Keratinocyte (primary cell): ENCODE data around the gene RHCE. TPM values are rescaled to one million over a fixed set of nuclear protein-coding genes. Genes with fewer than 3 reads are reported as not detected.
A peak's percentile ranks its signal among the peaks of the same experiment; 100 is the strongest.

Experiments used
- DNase-seq: peaks from one replicate; pipeline ENCODE4 v3.0.0-alpha.2; 2011; ENCODE audit warnings: low read depth, missing footprints, low spot score
- FAIRE-seq: peaks from 2 replicates; lab custom pipeline; 2011; peaks lifted over from hg19 to GRCh38; lab: Jason Lieb, UNC
- H2AFZ ChIP-seq: 2 replicates; pipeline ENCODE4 v1.6.0; 2012; ENCODE audit warnings: low read length, control low read depth, inconsistent platforms; ENCODE audit not compliant: control insufficient read depth
- H3K27ac ChIP-seq: 2 replicates; pipeline ENCODE4 v1.5.1; 2011; ENCODE audit warnings: low read length; ENCODE audit not compliant: control insufficient read depth, insufficient read depth
- H3K27me3 ChIP-seq: 3 replicates; pipeline ENCODE4 v1.6.0; 2011; ENCODE audit warnings: low read length; ENCODE audit not compliant: control insufficient read depth, insufficient read depth; ENCODE audit errors: extremely low read depth
- H3K36me3 ChIP-seq, 2 experiments: 2 replicates in 1 of 2; 3 replicates in 1 of 2; pipeline ENCODE4 v1.5.1; 2011; ENCODE audit warnings: low read length in 2 of 2, mild to moderate bottlenecking in 1 of 2; ENCODE audit not compliant: control insufficient read depth in 2 of 2, insufficient read depth in 2 of 2; ENCODE audit errors: extremely low read depth in 1 of 2
- H3K4me1 ChIP-seq: 3 replicates; pipeline ENCODE4 v1.5.1; 2011; ENCODE audit warnings: low read length; ENCODE audit not compliant: control insufficient read depth, insufficient read depth; ENCODE audit errors: extremely low read depth
- H3K4me2 ChIP-seq: 3 replicates; pipeline ENCODE4 v1.6.0; 2011; ENCODE audit warnings: low read depth, low read length; ENCODE audit not compliant: control insufficient read depth, insufficient read depth; ENCODE audit errors: extremely low read depth
- H3K4me3 ChIP-seq, 3 experiments: fragments of 200-600 bp in 1 of 3; sonication (generic) in 1 of 3; 2 replicates in 2 of 3; 3 replicates in 1 of 3; pipeline ENCODE4 v1.5.1; 2011 to 2016; ENCODE audit warnings: low read length in 3 of 3, mild to moderate bottlenecking in 3 of 3, control low read depth in 2 of 3, inconsistent platforms in 1 of 3, low read depth in 1 of 3, mixed read lengths in 1 of 3, mixed run types in 1 of 3, moderate library complexity in 1 of 3; ENCODE audit not compliant: control insufficient read depth in 2 of 3, insufficient read depth in 2 of 3; ENCODE audit errors: extremely low read depth in 1 of 3
- H3K79me2 ChIP-seq: 2 replicates; pipeline ENCODE4 v1.6.0; 2012; ENCODE audit warnings: low read length; ENCODE audit not compliant: control insufficient read depth, insufficient read depth
- H3K9ac ChIP-seq: 3 replicates; pipeline ENCODE4 v1.6.0; 2011; ENCODE audit warnings: low read length; ENCODE audit not compliant: control insufficient read depth, insufficient read depth; ENCODE audit errors: extremely low read depth
- H3K9me1 ChIP-seq: 3 replicates; pipeline ENCODE4 v1.6.0; 2011; ENCODE audit warnings: low read length; ENCODE audit not compliant: control insufficient read depth, insufficient read depth; ENCODE audit errors: extremely low read depth
- H3K9me3 ChIP-seq: 2 replicates; pipeline ENCODE4 v1.5.1; 2012; ENCODE audit warnings: low read depth, low read length; ENCODE audit not compliant: control insufficient read depth
- H4K20me1 ChIP-seq: 3 replicates; pipeline ENCODE4 v1.6.0; 2011; ENCODE audit warnings: low read length; ENCODE audit not compliant: control insufficient read depth, insufficient read depth; ENCODE audit errors: extremely low read depth
- EZH2 ChIP-seq: IDR thresholded peaks from one replicate; pipeline ENCODE4 v1.6.1; 2012; ENCODE audit warnings: inconsistent platforms, mild to moderate bottlenecking, low read length, moderate library complexity
- dilution Hi-C: fragments of 300-500 bp; cut with MboI; formaldehyde crosslinking; loops from one replicate; pipeline ENCODE4 v1.7.0; 2020; ENCODE audit warnings: low sequenced_read_pairs; ENCODE audit not compliant: extremely low pct_ligation_motif_present
- polyA plus RNA-seq, 5 experiments: library from polyadenylated mRNA; depleted of rRNA in 3 of 5; stranded (reverse) in 3 of 5; stranded (forward) in 1 of 5; unstranded in 1 of 5; fragments of >200 nt; gene quantifications; 1 replicate in 1 of 5; 2 replicates in 3 of 5; 3 replicates in 1 of 5; pipeline versions ENCODE4 v1.2.1 to v1.2.3, GENCODE V29; 2011 to 2012; ENCODE audit warnings: missing spikeins in 2 of 5, low read depth in 1 of 5, low replicate concordance in 1 of 5
- TF ChIP-seq, protein P1 (sequence below), 3 experiments: IDR thresholded peaks in 1 of 3; conservative IDR thresholded peaks in 1 of 3; optimal IDR thresholded peaks in 1 of 3; 2 replicates in 2 of 3; 3 replicates in 1 of 3; pipeline versions ENCODE3 to v1.5.1; 2011; ENCODE audit warnings: low read length in 3 of 3, mild to moderate bottlenecking in 3 of 3, moderate library complexity in 2 of 3, control low read depth in 1 of 3, inconsistent platforms in 1 of 3; ENCODE audit not compliant: insufficient read depth in 2 of 3; ENCODE audit errors: extremely low read depth in 1 of 3

RHCE gene
- polyA plus RNA-seq, 1 donor (not counting 4 experiments of a cell fraction or from before 2014, with no cell fraction given), result 0.20 TPM

DNA sequence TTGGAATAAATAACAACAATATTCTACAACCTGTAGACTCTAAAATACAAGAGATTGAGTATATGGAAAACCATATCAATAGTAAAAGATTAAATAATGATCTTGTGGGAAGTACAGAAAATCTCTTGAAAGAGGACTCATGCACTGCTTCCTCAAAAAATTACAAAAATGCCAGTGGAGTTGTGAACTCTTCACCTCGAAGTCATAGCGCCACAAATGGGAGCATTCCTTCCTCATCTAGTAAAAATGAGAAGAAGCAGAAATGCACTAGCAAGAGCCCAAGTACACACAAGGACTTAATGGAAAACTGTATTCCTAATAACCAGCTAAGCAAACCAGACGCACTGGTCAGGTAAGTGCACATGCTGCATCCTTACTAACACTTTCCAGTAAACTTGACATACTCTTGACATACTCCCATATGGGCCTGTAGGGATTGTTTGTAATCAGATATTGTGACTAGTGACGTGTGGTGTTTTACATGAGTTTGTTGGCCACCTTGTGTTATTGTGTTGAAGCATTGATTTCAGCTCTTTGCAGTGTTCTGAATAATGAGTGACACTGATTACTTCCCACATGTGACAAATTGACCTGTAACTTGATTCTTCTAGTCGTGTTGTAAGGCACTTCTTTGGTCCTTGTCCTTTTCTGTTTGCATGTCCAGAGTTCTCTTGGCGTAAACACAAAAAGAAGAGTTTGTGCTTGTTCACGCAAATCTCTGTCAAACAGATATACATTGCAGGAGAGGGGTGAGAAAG lies 38.1 kb upstream of the RHCE start:
- Histone ChIP-seq H3K4me2 (no peak overlapping the region), H3K36me3 (peaks cover 4 to 9% of the 10 kb centered on the region in 2 experiments), H3K9ac (no peak overlapping the region), H3K27ac (no peak overlapping the region), H3K4me1 (no peaks in the 10 kb centered on the region), H3K9me3 (no peaks in the 10 kb centered on the region), H4K20me1 (no peaks in the 10 kb centered on the region), H2AFZ (no peak overlapping the region), H3K27me3 (no peaks in the 10 kb centered on the region), H3K4me3 (no peak overlapping the region), H3K79me2 (no peaks in the 10 kb centered on the region), H3K9me1 (no peaks in the 10 kb centered on the region)
- dilution Hi-C loops, result no loop called here
- TF ChIP-seq EZH2, result no peak
- TF ChIP-seq, protein P1, sequence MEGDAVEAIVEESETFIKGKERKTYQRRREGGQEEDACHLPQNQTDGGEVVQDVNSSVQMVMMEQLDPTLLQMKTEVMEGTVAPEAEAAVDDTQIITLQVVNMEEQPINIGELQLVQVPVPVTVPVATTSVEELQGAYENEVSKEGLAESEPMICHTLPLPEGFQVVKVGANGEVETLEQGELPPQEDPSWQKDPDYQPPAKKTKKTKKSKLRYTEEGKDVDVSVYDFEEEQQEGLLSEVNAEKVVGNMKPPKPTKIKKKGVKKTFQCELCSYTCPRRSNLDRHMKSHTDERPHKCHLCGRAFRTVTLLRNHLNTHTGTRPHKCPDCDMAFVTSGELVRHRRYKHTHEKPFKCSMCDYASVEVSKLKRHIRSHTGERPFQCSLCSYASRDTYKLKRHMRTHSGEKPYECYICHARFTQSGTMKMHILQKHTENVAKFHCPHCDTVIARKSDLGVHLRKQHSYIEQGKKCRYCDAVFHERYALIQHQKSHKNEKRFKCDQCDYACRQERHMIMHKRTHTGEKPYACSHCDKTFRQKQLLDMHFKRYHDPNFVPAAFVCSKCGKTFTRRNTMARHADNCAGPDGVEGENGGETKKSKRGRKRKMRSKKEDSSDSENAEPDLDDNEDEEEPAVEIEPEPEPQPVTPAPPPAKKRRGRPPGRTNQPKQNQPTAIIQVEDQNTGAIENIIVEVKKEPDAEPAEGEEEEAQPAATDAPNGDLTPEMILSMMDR (optimal IDR thresholded peaks at IDR 0.05 in 1 of 3, IDR thresholded peaks at IDR 0.05 in 1 of 3, conservative IDR thresholded peaks at IDR 0.05 in 1 of 3; ENCODE audit: extremely low read depth in 1 of 3, insufficient read depth in 2 of 3, low read length in 3 of 3), result no peak
- DNase-seq, result no peak
- peak; percentile 60 for FAIRE-seq

DNA sequence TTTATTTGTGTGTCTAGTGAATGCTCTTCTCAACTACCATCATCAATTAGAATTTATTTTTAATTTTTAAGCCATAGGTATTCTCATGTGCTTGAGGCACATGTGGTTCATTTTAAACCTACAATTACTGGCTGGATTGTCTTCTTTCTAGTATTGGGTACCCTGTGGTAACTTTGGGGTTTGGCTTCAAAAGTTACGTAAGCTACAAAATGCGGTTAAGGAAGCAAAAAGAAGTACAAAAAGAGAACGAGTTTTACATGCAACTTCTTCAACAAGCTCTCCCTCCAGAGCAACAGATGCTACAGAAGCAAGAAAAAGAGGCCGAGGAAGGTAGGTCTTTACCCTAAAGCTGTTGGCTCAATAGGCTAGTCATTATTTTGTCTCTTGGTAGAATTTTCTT lies 35.9 kb upstream of the RHCE start:
- Histone ChIP-seq H3K27ac (no peak overlapping the region), H3K9me3 (no peaks in the 10 kb centered on the region), H4K20me1 (no peaks in the 10 kb centered on the region), H3K27me3 (no peaks in the 10 kb centered on the region), H3K79me2 (no peaks in the 10 kb centered on the region), H3K4me3 (no peak overlapping the region), H2AFZ (no peak overlapping the region), H3K9me1 (no peaks in the 10 kb centered on the region), H3K4me1 (no peaks in the 10 kb centered on the region), H3K9ac (no peak overlapping the region), H3K36me3 (peaks cover 4 to 5% of the 10 kb centered on the region in 2 experiments), H3K4me2 (no peak overlapping the region)
- FAIRE-seq, result no peak
- dilution Hi-C loops, result no loop called here
- DNase-seq, result no peak
- TF ChIP-seq, protein P1 (optimal IDR thresholded peaks at IDR 0.05 in 1 of 3, IDR thresholded peaks at IDR 0.05 in 1 of 3, conservative IDR thresholded peaks at IDR 0.05 in 1 of 3; ENCODE audit: extremely low read depth in 1 of 3, insufficient read depth in 2 of 3, low read length in 3 of 3), result no peak
- no peak for TF ChIP-seq EZH2
